Hepatic stellate cell (primary cell): ENCODE measurements around the gene GRAMD1C.
A peak's percentile ranks its signal among the peaks of the same experiment; 100 is the strongest.

Source experiments
- DNase-seq: peaks from one replicate; pipeline ENCODE4 v3.0.0; 2011; ENCODE audit warnings: low spot score

GRAMD1C gene

DNA sequence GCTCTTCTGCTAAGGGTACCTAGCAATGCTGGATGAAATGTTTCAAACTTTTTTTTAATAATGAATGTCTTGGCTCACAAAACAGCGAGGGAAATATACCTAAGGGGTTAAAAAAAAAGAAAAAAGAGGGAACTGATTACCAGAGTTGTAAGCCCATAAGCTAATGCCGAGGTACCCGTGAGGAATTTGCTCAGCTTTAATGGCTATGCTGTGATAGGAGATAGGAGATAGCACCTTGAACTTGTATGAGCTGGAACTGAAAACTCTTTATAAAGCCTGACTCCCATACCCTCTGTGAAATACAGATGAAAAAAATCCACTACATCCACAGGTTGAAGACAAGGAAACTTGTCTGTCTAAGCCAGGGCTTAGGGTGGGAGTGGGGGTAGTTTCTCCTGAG is 13.9 kb downstream of the GRAMD1C start:
- DNase-seq = no peak

DNA sequence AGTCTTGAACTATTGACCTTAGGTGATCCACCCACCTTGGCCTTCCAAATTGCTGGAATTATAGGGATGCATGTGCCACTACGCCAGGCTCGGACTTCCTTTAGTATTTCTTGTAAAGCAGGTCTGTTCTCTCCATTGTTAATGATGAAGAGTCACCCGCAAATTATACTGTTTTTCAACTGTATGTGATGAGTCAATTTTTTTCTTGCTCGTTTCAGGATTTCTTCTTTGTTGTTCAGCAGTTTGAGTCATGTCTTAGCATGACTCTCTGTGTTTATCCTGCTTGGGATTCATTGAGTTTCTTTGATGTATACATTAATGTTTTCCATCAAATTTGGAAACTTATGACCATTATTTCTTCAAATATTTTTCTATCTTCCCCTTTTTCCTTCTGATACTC is 28.9 kb downstream of the GRAMD1C start:
- peak; percentile 19 for DNase-seq

GRCh38 chr3:113873293-113873692 is 34.7 kb downstream of the GRAMD1C start:
- no peak for DNase-seq

GRCh38 chr3:113873814-113874526 is 35.4 kb downstream of the GRAMD1C start:
- no peak for DNase-seq

GRCh38 chr3:113878403-113878802 is 39.8 kb downstream of the GRAMD1C start:
- no peak for DNase-seq

GRCh38 chr3:113885050-113885449 is 46.5 kb downstream of the GRAMD1C start:
- DNase-seq = no peak

- no peak for DNase-seq
Measured at GRCh38 chr3:113890256-113890900, 51.8 kb downstream of the GRAMD1C start.

- DNase-seq = no peak
Measured at GRCh38 chr3:113894927-113895326, 56.3 kb downstream of the GRAMD1C start.

DNA sequence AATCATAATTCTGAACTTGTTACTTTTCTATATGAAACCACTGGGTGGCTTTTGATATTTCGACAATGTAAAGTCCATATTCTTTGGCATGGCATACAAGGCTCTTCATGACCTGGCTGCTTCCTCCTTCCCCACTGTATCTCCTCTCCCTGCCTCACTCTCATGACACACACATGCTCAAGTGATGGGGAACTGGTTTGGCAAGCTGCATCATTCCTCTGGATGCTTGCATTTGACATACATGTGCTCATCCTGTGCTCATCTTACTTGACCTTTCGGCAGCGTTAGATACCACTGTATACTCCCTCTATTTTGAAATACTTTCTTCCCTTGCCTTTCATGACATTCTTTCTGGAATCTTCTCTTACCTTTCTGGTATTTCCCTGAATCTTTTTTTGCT is 57.4 kb downstream of the GRAMD1C start:
- DNase-seq = no peak

- no peak for DNase-seq
Measured at GRCh38 chr3:113896930-113897329, 58.3 kb downstream of the GRAMD1C start.

- no peak for DNase-seq
Measured at GRCh38 chr3:113897373-113897777, 58.8 kb downstream of the GRAMD1C start.

- peak; percentile 29 for DNase-seq
Measured at GRCh38 chr3:113898892-113899291, 60.3 kb downstream of the GRAMD1C start.

- no peak for DNase-seq
Measured at GRCh38 chr3:113906568-113907140, 68.1 kb downstream of the GRAMD1C start.

DNA sequence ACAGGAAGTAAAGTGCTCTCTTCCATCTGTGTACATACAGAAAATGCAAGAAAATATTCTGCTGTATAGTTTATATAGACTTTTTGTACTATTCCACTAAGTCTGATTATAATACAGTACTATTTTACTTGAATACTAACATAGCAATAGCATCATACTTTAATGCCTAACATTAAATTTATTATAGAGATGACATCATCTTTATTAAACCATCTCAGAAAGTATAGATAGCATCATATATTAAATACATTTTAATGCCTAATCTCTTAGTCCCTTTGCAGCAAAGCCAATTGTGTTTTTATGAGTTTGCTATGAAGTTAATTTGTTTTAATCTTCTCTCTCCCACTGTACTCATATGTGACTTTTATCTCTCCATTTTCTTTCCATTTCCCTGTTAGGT is 69.5 kb downstream of the GRAMD1C start:
- DNase-seq = no peak

GRCh38 chr3:113910966-113911365 is 72.4 kb downstream of the GRAMD1C start:
- DNase-seq = no peak

GRCh38 chr3:113912552-113913236 is 74.1 kb downstream of the GRAMD1C start:
- DNase-seq = peak; percentile 14

- peak; percentile 4 for DNase-seq
Measured at GRCh38 chr3:113914646-113915045, 76.1 kb downstream of the GRAMD1C start.

DNA sequence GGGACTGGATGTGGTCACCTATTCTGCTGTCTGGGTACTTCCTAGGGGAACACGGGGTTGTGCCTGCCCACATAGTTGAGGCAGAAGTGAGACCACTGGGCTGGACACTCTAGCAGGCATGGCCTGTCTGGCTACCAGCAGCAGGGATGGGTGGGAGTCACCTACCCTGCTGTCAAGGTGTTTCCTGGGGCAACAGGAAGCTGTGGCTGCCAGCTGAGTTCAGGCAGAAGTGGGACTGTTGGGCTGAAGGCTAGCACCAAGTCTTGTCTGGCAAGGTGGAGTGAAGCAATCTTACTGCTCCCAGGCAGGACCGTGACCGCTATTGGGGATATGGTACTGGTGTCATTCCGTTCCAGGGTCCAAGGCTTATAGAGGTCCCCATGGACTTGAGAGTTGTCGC is 89.0 kb downstream of the GRAMD1C start:
- no peak for DNase-seq

- no peak for DNase-seq
Measured at GRCh38 chr3:113946831-113947230, 108.2 kb downstream of the GRAMD1C start.

DNA sequence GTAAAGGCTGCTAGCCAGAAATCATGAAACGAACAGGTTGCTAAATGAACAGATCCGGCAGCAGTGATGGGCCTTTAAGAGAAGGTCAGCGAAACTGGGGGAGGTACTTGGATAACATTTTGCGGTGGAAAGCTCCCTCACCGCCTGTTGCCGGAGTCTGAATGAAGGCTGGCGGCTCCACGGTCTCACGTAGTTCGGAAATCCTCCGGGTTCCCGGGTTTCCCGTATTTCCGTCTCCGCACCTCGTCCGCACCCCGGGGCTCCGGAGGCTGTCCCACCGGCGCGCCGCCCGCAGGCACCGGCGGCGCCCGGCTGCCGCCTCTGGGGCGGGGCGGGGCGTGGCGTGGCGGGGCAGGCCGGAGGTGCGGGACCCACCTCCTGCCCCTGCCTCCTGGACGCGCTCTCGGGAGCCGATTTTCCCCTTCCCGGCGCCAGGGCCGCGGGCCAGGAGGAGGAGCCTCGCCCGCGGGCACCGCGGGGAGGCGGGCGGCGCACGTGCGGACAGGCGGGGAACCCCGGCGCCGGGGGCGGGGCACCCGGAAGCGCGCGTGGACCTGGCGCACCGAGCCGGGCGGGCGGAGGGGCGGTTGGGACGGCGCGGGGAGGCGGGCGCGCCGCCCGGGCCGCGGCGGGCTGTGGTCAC is 108.9 kb downstream of the GRAMD1C start, which contains the start of gene ZDHHC23:
TSS of gene ZDHHC23 (plus strand) at position 642 of the 643 bp plus-strand sequence. CDS start 790 bp downstream, outside the sequence.
- DNase-seq = peak; percentile 47

GRCh38 chr3:113948015-113948917 is 109.7 kb downstream of the GRAMD1C start:
- peak; percentile 34 for DNase-seq
